NB4 (cell line): ENCODE measurements around the gene C1orf105.
A peak's percentile ranks its signal among the peaks of the same experiment; 100 is the strongest.

Source experiments
- DNase-seq: peaks from one replicate; pipeline ENCODE4 v3.0.0; 2010; ENCODE audit warnings: low read depth
- H3K4me3 ChIP-seq: one replicate; pipeline ENCODE4 v1.5.1; 2011; ENCODE audit warnings: mild to moderate bottlenecking, low read depth, low read length, moderate library complexity
- MAX ChIP-seq: IDR thresholded peaks from 2 replicates; pipeline ENCODE4 v1.6.1; 2011; ENCODE audit warnings: low read depth, low read length
- MYC ChIP-seq: IDR thresholded peaks from 2 replicates; pipeline ENCODE4 v1.6.1; 2011; ENCODE audit warnings: low read depth, low read length
- POLR2A ChIP-seq: IDR thresholded peaks from 2 replicates; pipeline ENCODE4 v1.6.1; 2011; ENCODE audit warnings: mild to moderate bottlenecking; ENCODE audit not compliant: insufficient read length; ENCODE audit errors: extremely low read depth
- TF ChIP-seq, protein P1 (sequence below): IDR thresholded peaks from one replicate; pipeline ENCODE4 v1.5.1; 2012; ENCODE audit warnings: low read depth, low read length

C1orf105 gene

GRCh38 chr1:172397221-172397620, 23.3 kb upstream of the C1orf105 start:
- no peak overlapping the region for H3K4me3 ChIP-seq
- DNase-seq = no peak
- no peak for TF ChIP-seq POLR2A
- no peak for TF ChIP-seq MAX
- TF ChIP-seq, protein P1, sequence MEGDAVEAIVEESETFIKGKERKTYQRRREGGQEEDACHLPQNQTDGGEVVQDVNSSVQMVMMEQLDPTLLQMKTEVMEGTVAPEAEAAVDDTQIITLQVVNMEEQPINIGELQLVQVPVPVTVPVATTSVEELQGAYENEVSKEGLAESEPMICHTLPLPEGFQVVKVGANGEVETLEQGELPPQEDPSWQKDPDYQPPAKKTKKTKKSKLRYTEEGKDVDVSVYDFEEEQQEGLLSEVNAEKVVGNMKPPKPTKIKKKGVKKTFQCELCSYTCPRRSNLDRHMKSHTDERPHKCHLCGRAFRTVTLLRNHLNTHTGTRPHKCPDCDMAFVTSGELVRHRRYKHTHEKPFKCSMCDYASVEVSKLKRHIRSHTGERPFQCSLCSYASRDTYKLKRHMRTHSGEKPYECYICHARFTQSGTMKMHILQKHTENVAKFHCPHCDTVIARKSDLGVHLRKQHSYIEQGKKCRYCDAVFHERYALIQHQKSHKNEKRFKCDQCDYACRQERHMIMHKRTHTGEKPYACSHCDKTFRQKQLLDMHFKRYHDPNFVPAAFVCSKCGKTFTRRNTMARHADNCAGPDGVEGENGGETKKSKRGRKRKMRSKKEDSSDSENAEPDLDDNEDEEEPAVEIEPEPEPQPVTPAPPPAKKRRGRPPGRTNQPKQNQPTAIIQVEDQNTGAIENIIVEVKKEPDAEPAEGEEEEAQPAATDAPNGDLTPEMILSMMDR = no peak
- TF ChIP-seq MYC = no peak

- DNase-seq = no peak
- no peak for TF ChIP-seq MAX
- TF ChIP-seq, protein P1 = no peak
- no peak for TF ChIP-seq MYC
- no peak for TF ChIP-seq POLR2A
- no peak overlapping the region for H3K4me3 ChIP-seq
These were observed 22.9 kb upstream of the C1orf105 start for GRCh38 chr1:172397633-172398032.

DNA sequence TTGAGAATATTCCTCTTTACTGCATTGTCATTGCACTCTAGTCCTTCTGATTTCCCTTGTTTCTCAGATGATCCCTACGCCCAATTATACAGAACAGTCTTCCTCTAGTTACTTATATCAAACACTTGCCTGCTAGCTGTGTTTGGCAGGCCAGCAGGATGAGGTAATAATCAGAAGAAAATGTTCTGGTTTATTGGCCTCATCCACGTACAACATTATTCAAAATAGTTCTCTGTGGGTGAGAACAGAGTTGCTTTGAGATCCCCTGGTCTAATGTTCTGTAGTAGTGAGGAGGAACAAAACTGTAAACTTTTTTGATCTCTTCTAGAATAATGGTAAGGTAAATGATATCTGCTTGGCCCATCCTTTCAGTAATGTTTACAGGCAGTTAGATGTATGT, 22.3 kb upstream of the C1orf105 start:
- no peak overlapping the region for H3K4me3 ChIP-seq
- TF ChIP-seq MAX (no peak), MYC (no peak), POLR2A (no peak)
- TF ChIP-seq, protein P1 = no peak
- DNase-seq = no peak

GRCh38 chr1:172398970-172399755, 21.3 kb upstream of the C1orf105 start:
- DNase-seq = peak; percentile 11
- no peak for TF ChIP-seq MAX
- TF ChIP-seq, protein P1 = no peak
- no peak for TF ChIP-seq POLR2A
- no peak for TF ChIP-seq MYC
- H3K4me3 ChIP-seq = no peak overlapping the region

DNA sequence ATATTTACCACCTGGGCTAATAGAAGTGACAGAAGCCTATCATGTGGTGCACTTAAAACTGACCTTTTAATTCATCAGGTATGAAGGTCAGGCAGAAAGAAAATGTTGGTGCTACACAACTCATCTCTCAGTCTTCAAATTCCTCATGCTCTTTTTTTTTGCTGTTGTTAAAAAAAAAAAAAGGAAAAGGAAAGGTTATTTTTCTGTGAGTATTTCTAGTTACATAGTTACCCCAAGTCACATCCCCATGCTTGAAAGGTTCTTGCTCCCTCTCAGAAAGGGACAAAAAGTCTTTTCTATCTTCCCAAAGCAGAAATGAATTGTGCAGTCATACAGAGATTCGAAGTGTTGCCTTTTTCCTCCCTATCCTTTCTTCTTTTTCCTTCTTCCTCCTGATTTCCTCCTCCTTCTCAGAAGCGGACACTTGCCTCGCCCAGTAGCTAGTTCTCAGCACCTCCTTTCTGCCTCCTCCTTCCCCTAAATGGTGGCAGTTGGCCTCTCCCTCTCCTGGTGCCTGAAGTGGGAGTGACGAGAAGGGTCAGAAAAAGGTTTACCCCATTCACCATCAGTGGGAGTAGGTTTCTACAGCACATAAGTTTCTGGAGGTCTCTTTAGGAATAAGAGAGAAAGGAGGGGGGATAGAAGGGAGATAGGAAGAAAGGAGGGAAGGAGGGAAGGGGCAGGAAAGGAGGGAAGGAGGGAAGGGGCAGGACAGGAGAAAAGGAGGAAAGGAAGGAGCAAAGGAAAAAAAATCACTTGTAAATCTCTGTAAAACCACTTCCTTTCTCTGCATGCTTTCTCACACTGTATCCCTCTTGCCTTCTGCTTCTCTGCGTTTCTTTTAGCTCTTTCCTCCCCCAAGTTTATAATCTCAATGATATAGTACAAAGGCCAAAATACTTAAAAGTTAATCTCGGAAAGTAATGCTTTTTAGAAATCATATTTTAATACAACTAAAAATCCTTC, 20.4 kb upstream of the C1orf105 start:
- no peak for DNase-seq
- TF ChIP-seq POLR2A = no peak
- no peak overlapping the region for H3K4me3 ChIP-seq

DNA sequence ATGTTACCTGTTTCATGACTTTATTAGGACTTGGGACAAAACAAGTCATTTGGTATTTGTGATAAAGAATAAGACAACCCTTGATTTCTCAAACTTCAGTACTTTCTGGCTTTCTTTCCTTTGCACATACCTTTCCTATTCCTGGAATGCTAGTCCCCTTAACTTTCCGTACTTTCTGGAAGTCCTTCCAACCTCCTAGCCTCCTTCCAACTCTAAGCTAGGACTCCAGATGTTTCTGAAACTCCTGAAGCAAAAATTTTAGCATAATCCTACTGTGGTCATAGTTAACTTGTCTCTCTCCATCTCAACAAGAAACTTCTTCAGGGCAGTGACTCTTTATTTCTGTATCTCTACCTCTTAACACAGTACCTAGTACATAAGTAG, 19.8 kb upstream of the C1orf105 start:
- TF ChIP-seq MYC = no peak
- no peak for TF ChIP-seq MAX
- TF ChIP-seq, protein P1 = no peak
- no peak for TF ChIP-seq POLR2A
- DNase-seq = no peak

More for the DNA sequence above, 19.8 kb upstream of the C1orf105 start:
- H3K4me3 ChIP-seq = no peak overlapping the region
